Measurements from ENCODE around the gene NUDT3. TPM values are rescaled to one million over a fixed set of nuclear protein-coding genes. Genes with fewer than 3 reads are reported as not detected.
"Not testable (repeated sequence)": the region's sequence is repeated elsewhere in the genome, so short reads cannot be mapped to it uniquely, and the experiment has no call there.

Gene NUDT3
- polyA plus RNA-seq, 6 donors from 2014 or later = 12.6 to 15.5 (median 14.0) TPM

- DNase-seq = peak; percentile 40
- peak overlapping the region; percentile 88 to 97 (median 96) for H3K4me3 Mint-ChIP-seq
Measured at GRCh38 chr6:34248198-34248726, 144.2 kb downstream of the NUDT3 start.

GRCh38 chr6:34247481-34248197 lies 144.8 kb downstream of the NUDT3 start:
- H3K27ac Mint-ChIP-seq = peak overlapping the region; percentile 96 to 98 (median 97)
- H3K4me1 Mint-ChIP-seq = peaks cover 25 to 61% (median 42%) of the 10 kb centered on the region in 3 donors
- H3K36me3 Mint-ChIP-seq = no peaks in the 10 kb centered on the region
- H3K27me3 Mint-ChIP-seq = no peaks in the 10 kb centered on the region
- DNase-seq = no peak
- H3K9me3 Mint-ChIP-seq = no peaks in the 10 kb centered on the region
- peak overlapping the region; percentile 88 to 97 (median 96) for H3K4me3 Mint-ChIP-seq
- no peak for ATAC-seq (ENCODE audit: low read depth in 2 of 2)

More at GRCh38 chr6:34248198-34248726, 144.2 kb downstream of the NUDT3 start:
- H3K27me3 Mint-ChIP-seq = no peaks in the 10 kb centered on the region
- peaks cover 27 to 55% (median 45%) of the 10 kb centered on the region in 3 donors for H3K4me1 Mint-ChIP-seq
- H3K36me3 Mint-ChIP-seq = no peaks in the 10 kb centered on the region
- peak overlapping the region; percentile 96 to 98 (median 98) for H3K27ac Mint-ChIP-seq
- peak; percentile 12 to 17 for ATAC-seq (ENCODE audit: low read depth in 2 of 2)
- H3K9me3 Mint-ChIP-seq = no peaks in the 10 kb centered on the region

DNA sequence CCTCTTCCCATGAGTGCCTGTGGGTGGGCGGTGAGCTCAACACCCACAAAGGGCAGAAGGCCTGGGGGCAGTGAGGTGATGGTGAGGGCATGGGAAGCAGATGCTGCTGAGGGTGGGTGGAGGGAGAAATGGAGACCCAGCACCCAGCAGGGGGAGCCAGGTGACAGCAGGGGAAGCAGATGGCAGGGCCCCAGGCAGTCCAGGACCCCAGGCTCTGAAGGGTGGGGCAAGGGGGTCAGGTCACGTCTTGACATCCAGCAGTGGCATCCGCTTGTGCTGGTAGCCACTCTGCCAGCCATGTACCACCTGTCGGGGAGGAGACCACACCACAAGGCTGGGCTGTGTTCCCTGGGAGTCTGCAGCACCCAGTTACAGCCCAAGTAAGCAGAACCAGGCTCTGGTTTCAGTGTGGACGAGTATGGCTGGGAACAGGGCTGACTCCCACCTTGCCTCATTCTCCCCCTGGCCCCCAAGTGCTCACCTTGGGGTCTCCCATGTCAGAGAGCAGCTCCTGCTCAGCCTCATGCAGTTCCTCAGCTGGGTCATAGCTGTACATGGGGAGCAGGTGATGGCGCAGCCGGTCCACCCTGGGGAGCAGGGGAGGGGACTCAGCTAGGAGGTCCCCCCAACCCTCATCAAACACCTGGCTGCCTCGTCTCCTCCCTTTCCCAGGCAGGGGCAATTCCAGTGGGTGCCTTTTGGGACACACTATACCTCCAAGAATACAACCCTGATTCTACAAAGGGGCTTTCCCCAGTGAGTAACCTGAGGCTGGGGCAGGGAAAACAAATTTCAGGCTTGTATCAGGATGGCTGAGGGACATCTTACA lies 145.7 kb downstream of the NUDT3 start:
- no peaks in the 10 kb centered on the region for H3K9me3 Mint-ChIP-seq
- H3K4me1 Mint-ChIP-seq = peaks cover 22 to 64% (median 41%) of the 10 kb centered on the region in 3 donors
- no peaks in the 10 kb centered on the region for H3K36me3 Mint-ChIP-seq
- peak overlapping the region in 6 of 8 donors; percentile 22 to 96 (median 86) for H3K4me3 Mint-ChIP-seq
- DNase-seq (peak; percentile 56), ATAC-seq (ENCODE audit: low read depth in 2 of 2) (peak; percentile 13 to 18)
- peak overlapping the region; percentile 81 to 98 (median 90) for H3K27ac Mint-ChIP-seq
- H3K27me3 Mint-ChIP-seq = no peaks in the 10 kb centered on the region

DNA sequence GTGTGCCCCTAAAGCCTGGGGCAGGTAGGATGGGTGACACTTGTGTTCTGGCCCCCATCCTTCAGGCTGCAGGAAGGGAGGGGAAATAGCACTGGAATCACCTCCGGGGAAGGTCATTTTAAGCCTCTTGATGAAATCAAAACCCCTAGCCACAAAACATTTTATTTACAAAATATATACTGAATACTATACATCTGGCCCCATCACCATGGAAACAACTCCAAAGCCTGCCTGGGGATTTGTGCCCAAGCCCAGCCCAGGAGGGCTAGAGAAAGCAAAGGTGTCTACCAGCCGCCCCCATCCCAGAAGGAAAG lies 146.3 kb downstream of the NUDT3 start:
- Mint-ChIP-seq H3K27me3 (no peaks in the 10 kb centered on the region), H3K4me3 (peak overlapping the region in 3 of 8 donors; percentile 66 to 96 (median 66)), H3K9me3 (no peaks in the 10 kb centered on the region), H3K36me3 (peaks cover 0 to under 1% of the 10 kb centered on the region in 2 donors), H3K4me1 (peaks cover 22 to 64% (median 47%) of the 10 kb centered on the region in 3 donors), H3K27ac (peak overlapping the region in 4 of 6 donors; percentile 38 to 96 (median 82))
- DNase-seq (no peak), ATAC-seq (ENCODE audit: low read depth in 2 of 2) (no peak)

DNA sequence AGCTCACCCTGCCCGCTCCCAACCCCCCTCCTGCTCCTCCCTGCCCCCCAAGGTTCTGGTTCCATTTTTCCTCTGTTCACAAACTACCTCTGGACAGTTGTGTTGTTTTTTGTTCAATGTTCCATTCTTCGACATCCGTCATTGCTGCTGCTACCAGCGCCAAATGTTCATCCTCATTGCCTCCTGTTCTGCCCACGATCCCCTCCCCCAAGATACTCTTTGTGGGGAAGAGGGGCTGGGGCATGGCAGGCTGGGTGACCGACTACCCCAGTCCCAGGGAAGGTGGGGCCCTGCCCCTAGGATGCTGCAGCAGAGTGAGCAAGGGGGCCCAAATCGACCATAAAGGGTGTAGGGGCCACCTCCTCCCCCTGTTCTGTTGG lies 146.7 kb downstream of the NUDT3 start:
- Mint-ChIP-seq H3K4me1 (peaks cover 22 to 64% (median 52%) of the 10 kb centered on the region in 3 donors), H3K4me3 (peak overlapping the region in 3 of 8 donors; percentile 18 to 66 (median 47)), H3K27ac (peak overlapping the region in 3 of 6 donors; percentile 61 to 96 (median 62))
- not testable (repeated sequence) for ATAC-seq (ENCODE audit: low read depth in 2 of 2); H3K9me3 Mint-ChIP-seq; H3K36me3 Mint-ChIP-seq; DNase-seq; H3K27me3 Mint-ChIP-seq

GRCh38 chr6:34245032-34245760 lies 147.3 kb downstream of the NUDT3 start:
- ATAC-seq (ENCODE audit: low read depth in 2 of 2); H3K27me3 Mint-ChIP-seq; H3K36me3 Mint-ChIP-seq; DNase-seq; H3K9me3 Mint-ChIP-seq: not testable (repeated sequence)
- Mint-ChIP-seq H3K4me3 (peak overlapping the region in 1 of 8 donors; percentile 18), H3K4me1 (peaks cover 24 to 65% (median 57%) of the 10 kb centered on the region in 3 donors), H3K27ac (peak overlapping the region in 2 of 6 donors; percentile 62 to 96)

DNA sequence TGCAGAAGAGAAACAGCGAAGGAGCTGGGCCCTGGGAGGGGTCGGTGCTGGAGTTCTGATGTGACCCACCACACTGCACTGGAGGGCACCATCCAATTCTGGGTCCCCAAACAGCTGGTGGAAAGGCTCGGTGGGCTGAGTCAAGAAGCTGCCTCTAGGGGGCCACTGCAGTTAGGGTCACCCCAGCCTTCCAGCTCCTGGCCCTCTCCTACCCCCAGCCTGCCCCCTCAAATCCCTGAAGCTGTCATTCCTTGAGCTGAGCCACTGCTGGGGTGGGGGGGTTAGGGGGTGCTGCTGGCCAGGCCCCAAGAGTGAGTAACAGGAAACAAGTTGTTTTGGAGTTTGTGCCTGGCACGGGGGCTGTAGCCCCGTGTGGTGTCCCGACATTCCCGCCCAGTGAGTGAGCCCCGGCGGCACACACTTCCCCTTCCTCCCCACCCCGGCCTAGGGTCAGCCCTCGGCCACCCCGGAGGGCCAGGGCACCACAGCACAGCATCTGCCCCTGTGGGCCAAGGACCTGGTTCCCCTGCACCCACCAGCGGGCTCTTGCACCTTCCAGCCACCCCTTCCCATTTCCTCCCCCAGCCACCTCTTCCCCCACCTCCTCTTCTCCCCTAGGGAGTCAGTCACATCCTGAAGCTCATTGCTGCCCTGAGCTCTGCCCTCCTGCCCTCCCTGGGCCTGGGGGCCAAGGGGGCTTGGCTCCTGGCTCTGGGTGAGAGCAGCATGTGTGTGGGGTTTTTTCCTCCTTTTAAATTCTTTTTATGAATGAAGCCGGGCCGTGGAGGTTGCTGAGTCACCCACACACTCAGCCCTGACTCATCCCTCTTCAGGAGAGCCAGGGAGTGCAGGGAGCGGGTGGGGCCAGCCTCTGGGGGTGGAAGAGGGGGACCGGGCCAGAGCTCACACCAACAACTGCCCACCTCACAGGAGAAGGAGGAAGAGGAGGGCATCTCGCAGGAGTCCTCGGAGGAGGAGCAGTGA lies 148.3 kb downstream of the NUDT3 start:
- H3K4me1 Mint-ChIP-seq = peaks cover 29 to 62% (median 62%) of the 10 kb centered on the region in 3 donors
- peak overlapping the region in 2 of 8 donors; percentile 13 to 42 for H3K4me3 Mint-ChIP-seq

GRCh38 chr6:34243131-34243771 lies 149.2 kb downstream of the NUDT3 start:
- H3K4me1 Mint-ChIP-seq = peaks cover 30 to 69% (median 66%) of the 10 kb centered on the region in 3 donors
- H3K9me3 Mint-ChIP-seq = no peaks in the 10 kb centered on the region
- peaks cover 0 to 4% of the 10 kb centered on the region in 2 donors for H3K36me3 Mint-ChIP-seq
- no peak for ATAC-seq (ENCODE audit: low read depth in 2 of 2)
- peak overlapping the region; percentile 42 to 88 (median 66) for H3K27ac Mint-ChIP-seq
- no peak for DNase-seq
- peak overlapping the region in 3 of 8 donors; percentile 13 to 52 (median 42) for H3K4me3 Mint-ChIP-seq
- H3K27me3 Mint-ChIP-seq = no peaks in the 10 kb centered on the region

More for the DNA sequence above, 148.3 kb downstream of the NUDT3 start:
- Mint-ChIP-seq H3K27me3 (no peaks in the 10 kb centered on the region), H3K9me3 (no peaks in the 10 kb centered on the region), H3K36me3 (peaks cover 0 to 4% of the 10 kb centered on the region in 2 donors), H3K27ac (peak overlapping the region in 3 of 6 donors; percentile 49 to 88 (median 63))
- ATAC-seq (ENCODE audit: low read depth in 2 of 2) (no peak), DNase-seq (no peak)

- ATAC-seq (ENCODE audit: low read depth in 2 of 2) = no peak
- Mint-ChIP-seq H3K4me1 (peaks cover 26 to 62% (median 61%) of the 10 kb centered on the region in 3 donors), H3K27ac (peak overlapping the region; percentile 42 to 83 (median 70)), H3K4me3 (peak overlapping the region in 2 of 8 donors; percentile 18 to 52), H3K9me3 (no peaks in the 10 kb centered on the region), H3K27me3 (no peaks in the 10 kb centered on the region), H3K36me3 (peaks cover 0 to 4% of the 10 kb centered on the region in 2 donors)
- DNase-seq = no peak
Measured at GRCh38 chr6:34242252-34243130, 150.0 kb downstream of the NUDT3 start.

GRCh38 chr6:34241351-34242215 lies 150.9 kb downstream of the NUDT3 start:
- Mint-ChIP-seq H3K4me1 (peaks cover 21 to 54% (median 53%) of the 10 kb centered on the region in 3 donors), H3K9me3 (no peaks in the 10 kb centered on the region), H3K27me3 (no peaks in the 10 kb centered on the region), H3K27ac (peak overlapping the region in 3 of 6 donors; percentile 12 to 74 (median 63)), H3K36me3 (peaks cover 0 to 4% of the 10 kb centered on the region in 2 donors), H3K4me3 (peak overlapping the region in 1 of 8 donors; percentile 18)
- ATAC-seq (ENCODE audit: low read depth in 2 of 2) = no peak
- DNase-seq = no peak

Measured in naive B cell (primary cell).